ENCODE data around the gene ZCCHC14. TPM values are rescaled to one million over a fixed set of nuclear protein-coding genes. Genes with fewer than 3 reads are reported as not detected.

Gene ZCCHC14
- total RNA-seq, 2 donors from 2014 or later: 18.9 to 54.4 TPM

- H3K4me1 ChIP-seq: no peaks in the 10 kb centered on the region
- no peak overlapping the region for H3K4me3 ChIP-seq
- DNase-seq: peak in 1 of 4 donors; percentile 34
- H3K36me3 ChIP-seq (replicated peaks in 1 of 2; ENCODE audit: insufficient read depth in 1 of 2, low read depth in 2 of 2): peaks cover 19 to 39% of the 10 kb centered on the region in 2 donors
- ATAC-seq: no peak
- no peaks in the 10 kb centered on the region for H3K27me3 ChIP-seq
- intact Hi-C loops (cut with DNase I): no loop called here
- 88 to 91% methylated on average over 35 to 49 of the region's 49 CpGs for WGBS, 2 donors
- TF ChIP-seq POLR2A (IDR thresholded peaks at IDR 0.05) (no peak), CTCF (IDR thresholded peaks at IDR 0.05) (no peak)
- no peaks in the 10 kb centered on the region for H3K9me3 ChIP-seq
- H3K27ac ChIP-seq: no peak overlapping the region
Observed at GRCh38 chr16:87411375-87412271, 81.2 kb downstream of the ZCCHC14 start.

- Histone ChIP-seq H3K4me1 (no peaks in the 10 kb centered on the region), H3K27ac (no peak overlapping the region), H3K36me3 (replicated peaks in 1 of 2; ENCODE audit: insufficient read depth in 1 of 2, low read depth in 2 of 2) (peaks cover 16 to 40% of the 10 kb centered on the region in 2 donors), H3K27me3 (no peaks in the 10 kb centered on the region), H3K9me3 (no peaks in the 10 kb centered on the region), H3K4me3 (no peak overlapping the region)
- ATAC-seq (no peak), DNase-seq (no peak)
- intact Hi-C loops (cut with DNase I): no loop called here
- TF ChIP-seq POLR2A (IDR thresholded peaks at IDR 0.05) (no peak), CTCF (IDR thresholded peaks at IDR 0.05) (no peak)
- WGBS, 2 donors: 88 to 93% methylated on average over 13 to 14 of the region's 14 CpGs
Observed at GRCh38 chr16:87410968-87411367, 81.9 kb downstream of the ZCCHC14 start.

- peaks cover 14 to 38% of the 10 kb centered on the region in 2 donors for H3K36me3 ChIP-seq (replicated peaks in 1 of 2; ENCODE audit: insufficient read depth in 1 of 2, low read depth in 2 of 2)
- H3K27ac ChIP-seq: no peak overlapping the region
- 92 to 93% methylated on average over 11 of the region's 11 CpGs for WGBS, 2 donors
- H3K9me3 ChIP-seq: no peaks in the 10 kb centered on the region
- H3K4me1 ChIP-seq: no peaks in the 10 kb centered on the region
- no peak for ATAC-seq
- H3K27me3 ChIP-seq: no peaks in the 10 kb centered on the region
- intact Hi-C loops (cut with DNase I): no loop called here
- no peak overlapping the region for H3K4me3 ChIP-seq
- DNase-seq: no peak
- TF ChIP-seq POLR2A (IDR thresholded peaks at IDR 0.05) (no peak), CTCF (IDR thresholded peaks at IDR 0.05) (no peak)
Observed at GRCh38 chr16:87410530-87410929, 82.3 kb downstream of the ZCCHC14 start.

GRCh38 chr16:87409781-87410180 is 83.0 kb downstream of the ZCCHC14 start:
- H3K9me3 ChIP-seq: no peaks in the 10 kb centered on the region
- H3K4me1 ChIP-seq: no peaks in the 10 kb centered on the region
- WGBS, 2 donors: 89 to 91% methylated on average over 13 of the region's 13 CpGs
- H3K27me3 ChIP-seq: no peaks in the 10 kb centered on the region
- no peak for DNase-seq
- no peak overlapping the region for H3K27ac ChIP-seq
- ATAC-seq: no peak
- intact Hi-C loops (cut with DNase I): no loop called here
- H3K4me3 ChIP-seq: no peak overlapping the region
- TF ChIP-seq POLR2A (IDR thresholded peaks at IDR 0.05) (no peak), CTCF (IDR thresholded peaks at IDR 0.05) (no peak)
- peaks cover 20 to 41% of the 10 kb centered on the region in 2 donors for H3K36me3 ChIP-seq (replicated peaks in 1 of 2; ENCODE audit: insufficient read depth in 1 of 2, low read depth in 2 of 2)
